Keratinocyte (primary cell): ENCODE measurements around the gene SMYD3. TPM values are rescaled to one million over a fixed set of nuclear protein-coding genes. Genes with fewer than 3 reads are reported as not detected.

ENCODE experiments used
- DNase-seq: peaks from one replicate; pipeline ENCODE4 v3.0.0-alpha.2; 2011; ENCODE audit warnings: low read depth, missing footprints, low spot score
- FAIRE-seq: peaks from 2 replicates; lab custom pipeline; 2011; peaks lifted over from hg19 to GRCh38; lab: Jason Lieb, UNC
- H2AFZ ChIP-seq: 2 replicates; pipeline ENCODE4 v1.6.0; 2012; ENCODE audit warnings: low read length, control low read depth, inconsistent platforms; ENCODE audit not compliant: control insufficient read depth
- H3K27ac ChIP-seq: 2 replicates; pipeline ENCODE4 v1.5.1; 2011; ENCODE audit warnings: low read length; ENCODE audit not compliant: control insufficient read depth, insufficient read depth
- H3K27me3 ChIP-seq: 3 replicates; pipeline ENCODE4 v1.6.0; 2011; ENCODE audit warnings: low read length; ENCODE audit not compliant: control insufficient read depth, insufficient read depth; ENCODE audit errors: extremely low read depth
- H3K36me3 ChIP-seq, 2 experiments: 2 replicates in 1 of 2; 3 replicates in 1 of 2; pipeline ENCODE4 v1.5.1; 2011; ENCODE audit warnings: low read length in 2 of 2, mild to moderate bottlenecking in 1 of 2; ENCODE audit not compliant: control insufficient read depth in 2 of 2, insufficient read depth in 2 of 2; ENCODE audit errors: extremely low read depth in 1 of 2
- H3K4me1 ChIP-seq: 3 replicates; pipeline ENCODE4 v1.5.1; 2011; ENCODE audit warnings: low read length; ENCODE audit not compliant: control insufficient read depth, insufficient read depth; ENCODE audit errors: extremely low read depth
- H3K4me2 ChIP-seq: 3 replicates; pipeline ENCODE4 v1.6.0; 2011; ENCODE audit warnings: low read depth, low read length; ENCODE audit not compliant: control insufficient read depth, insufficient read depth; ENCODE audit errors: extremely low read depth
- H3K4me3 ChIP-seq, 3 experiments: fragments of 200-600 bp in 1 of 3; sonication (generic) in 1 of 3; 2 replicates in 2 of 3; 3 replicates in 1 of 3; pipeline ENCODE4 v1.5.1; 2011 to 2016; ENCODE audit warnings: low read length in 3 of 3, mild to moderate bottlenecking in 3 of 3, control low read depth in 2 of 3, inconsistent platforms in 1 of 3, low read depth in 1 of 3, mixed read lengths in 1 of 3, mixed run types in 1 of 3, moderate library complexity in 1 of 3; ENCODE audit not compliant: control insufficient read depth in 2 of 3, insufficient read depth in 2 of 3; ENCODE audit errors: extremely low read depth in 1 of 3
- H3K79me2 ChIP-seq: 2 replicates; pipeline ENCODE4 v1.6.0; 2012; ENCODE audit warnings: low read length; ENCODE audit not compliant: control insufficient read depth, insufficient read depth
- H3K9ac ChIP-seq: 3 replicates; pipeline ENCODE4 v1.6.0; 2011; ENCODE audit warnings: low read length; ENCODE audit not compliant: control insufficient read depth, insufficient read depth; ENCODE audit errors: extremely low read depth
- H3K9me1 ChIP-seq: 3 replicates; pipeline ENCODE4 v1.6.0; 2011; ENCODE audit warnings: low read length; ENCODE audit not compliant: control insufficient read depth, insufficient read depth; ENCODE audit errors: extremely low read depth
- H3K9me3 ChIP-seq: 2 replicates; pipeline ENCODE4 v1.5.1; 2012; ENCODE audit warnings: low read depth, low read length; ENCODE audit not compliant: control insufficient read depth
- H4K20me1 ChIP-seq: 3 replicates; pipeline ENCODE4 v1.6.0; 2011; ENCODE audit warnings: low read length; ENCODE audit not compliant: control insufficient read depth, insufficient read depth; ENCODE audit errors: extremely low read depth
- CTCF ChIP-seq, 3 experiments: IDR thresholded peaks in 1 of 3; conservative IDR thresholded peaks in 1 of 3; optimal IDR thresholded peaks in 1 of 3; 2 replicates in 2 of 3; 3 replicates in 1 of 3; pipeline versions ENCODE3 to v1.5.1; 2011; ENCODE audit warnings: low read length in 3 of 3, mild to moderate bottlenecking in 3 of 3, moderate library complexity in 2 of 3, control low read depth in 1 of 3, inconsistent platforms in 1 of 3; ENCODE audit not compliant: insufficient read depth in 2 of 3; ENCODE audit errors: extremely low read depth in 1 of 3
- EZH2 ChIP-seq: IDR thresholded peaks from one replicate; pipeline ENCODE4 v1.6.1; 2012; ENCODE audit warnings: inconsistent platforms, mild to moderate bottlenecking, low read length, moderate library complexity
- dilution Hi-C: fragments of 300-500 bp; cut with MboI; formaldehyde crosslinking; loops from one replicate; pipeline ENCODE4 v1.7.0; 2020; ENCODE audit warnings: low sequenced_read_pairs; ENCODE audit not compliant: extremely low pct_ligation_motif_present
- polyA plus RNA-seq, 5 experiments: library from polyadenylated mRNA; depleted of rRNA in 3 of 5; stranded (reverse) in 3 of 5; stranded (forward) in 1 of 5; unstranded in 1 of 5; fragments of >200 nt; gene quantifications; 1 replicate in 1 of 5; 2 replicates in 3 of 5; 3 replicates in 1 of 5; pipeline versions ENCODE4 v1.2.1 to v1.2.3, GENCODE V29; 2011 to 2012; ENCODE audit warnings: missing spikeins in 2 of 5, low read depth in 1 of 5, low replicate concordance in 1 of 5

Gene SMYD3
- polyA plus RNA-seq, 1 donor (not counting 4 experiments of a cell fraction or from before 2014, with no cell fraction given), result 31.0 TPM

- no peaks in the 10 kb centered on the region for H3K79me2 ChIP-seq
- no peak for DNase-seq
- FAIRE-seq, result no peak
- no peak overlapping the region for H3K27ac ChIP-seq
- no peak overlapping the region for H3K4me2 ChIP-seq
- H3K9me3 ChIP-seq, result no peaks in the 10 kb centered on the region
- no peaks in the 10 kb centered on the region for H3K36me3 ChIP-seq
- no peak overlapping the region for H3K9ac ChIP-seq
- H4K20me1 ChIP-seq, result no peaks in the 10 kb centered on the region
- no peaks in the 10 kb centered on the region for H3K27me3 ChIP-seq
- no peak overlapping the region for H2AFZ ChIP-seq
- dilution Hi-C loops, result no loop called here
- H3K4me1 ChIP-seq, result no peaks in the 10 kb centered on the region
- no peaks in the 10 kb centered on the region for H3K9me1 ChIP-seq
- H3K4me3 ChIP-seq, result no peak overlapping the region
- TF ChIP-seq EZH2 (no peak), CTCF (optimal IDR thresholded peaks at IDR 0.05 in 1 of 3, IDR thresholded peaks at IDR 0.05 in 1 of 3, conservative IDR thresholded peaks at IDR 0.05 in 1 of 3; ENCODE audit: extremely low read depth in 1 of 3, insufficient read depth in 2 of 3, low read length in 3 of 3) (no peak)
Measured at GRCh38 chr1:245978915-245979314, 528.2 kb downstream of the SMYD3 start.

- dilution Hi-C loops, result no loop called here
Measured at GRCh38 chr1:245972476-245972875, 534.6 kb downstream of the SMYD3 start.

More at GRCh38 chr1:245972476-245972875, 534.6 kb downstream of the SMYD3 start:
- H3K9me3 ChIP-seq, result no peaks in the 10 kb centered on the region
- no peak for FAIRE-seq
- H3K9ac ChIP-seq, result no peak overlapping the region
- no peaks in the 10 kb centered on the region for H4K20me1 ChIP-seq
- no peak overlapping the region for H2AFZ ChIP-seq
- TF ChIP-seq EZH2 (no peak), CTCF (optimal IDR thresholded peaks at IDR 0.05 in 1 of 3, IDR thresholded peaks at IDR 0.05 in 1 of 3, conservative IDR thresholded peaks at IDR 0.05 in 1 of 3; ENCODE audit: extremely low read depth in 1 of 3, insufficient read depth in 2 of 3, low read length in 3 of 3) (no peak)
- H3K4me2 ChIP-seq, result no peak overlapping the region
- no peak for DNase-seq
- H3K4me3 ChIP-seq, result no peak overlapping the region
- no peaks in the 10 kb centered on the region for H3K4me1 ChIP-seq
- no peaks in the 10 kb centered on the region for H3K27me3 ChIP-seq
- no peaks in the 10 kb centered on the region for H3K79me2 ChIP-seq
- H3K36me3 ChIP-seq, result no peaks in the 10 kb centered on the region
- no peaks in the 10 kb centered on the region for H3K9me1 ChIP-seq
- no peak overlapping the region for H3K27ac ChIP-seq
